22Rv1 (cell line): Measurements from ENCODE around the gene HOXA4.

ENCODE experiments used
- H3K27ac ChIP-seq: fragments of 450-650 bp; 2 replicates; pipeline ENCODE4 v1.5.1; 2017
- CTCF ChIP-seq: fragments of 450-650 bp; IDR thresholded peaks from 2 replicates; pipeline ENCODE4 v1.5.1; 2017; ENCODE audit warnings: mild to moderate bottlenecking
- ZFX ChIP-seq: fragments of 450-650 bp; IDR thresholded peaks from 2 replicates; pipeline ENCODE4 v1.6.1; 2017; ENCODE audit warnings: antibody characterized with exemption, borderline replicate concordance

The HOXA4 gene

GRCh38 chr7:27130540-27131389, at the start of gene HOXA4:
TSS of gene HOXA4 (minus strand) at chr7:27130757. CDS start at chr7:27130733, 24 bp downstream.
- TF ChIP-seq ZFX: no peak
- no peak for TF ChIP-seq CTCF
- peak within 1 kb of the TSS; percentile 63 for H3K27ac ChIP-seq

GRCh38 chr7:27179503-27180430, 49.2 kb upstream of the HOXA4 start:
- TF ChIP-seq ZFX (no peak), CTCF (peak; percentile 100)
- peak overlapping the region; percentile 46 for H3K27ac ChIP-seq

- H3K27ac ChIP-seq: 0 out of 2 replicates have a peak overlapping the region, but pooled peaks have one; percentile 46
- TF ChIP-seq ZFX: no peak
Observed at GRCh38 chr7:27179030-27179429, 48.5 kb upstream of the HOXA4 start.

- H3K27ac ChIP-seq: no peak overlapping the region
- no peak for TF ChIP-seq ZFX
- no peak for TF ChIP-seq CTCF
Observed at GRCh38 chr7:27178366-27178765, 47.8 kb upstream of the HOXA4 start.

GRCh38 chr7:27177795-27178320, 47.3 kb upstream of the HOXA4 start:
- no peak overlapping the region for H3K27ac ChIP-seq
- TF ChIP-seq ZFX (no peak), CTCF (no peak)

- H3K27ac ChIP-seq: no peak overlapping the region
- TF ChIP-seq CTCF (no peak), ZFX (no peak)
Observed at GRCh38 chr7:27176962-27177794, 46.6 kb upstream of the HOXA4 start.

- TF ChIP-seq ZFX (no peak), CTCF (no peak)
- no peak overlapping the region for H3K27ac ChIP-seq
Observed at GRCh38 chr7:27176524-27176845, 45.9 kb upstream of the HOXA4 start.
